Measurements from ENCODE around the gene M1AP.

Gene M1AP

GRCh38 chr2:74540291-74540690 lies 107.8 kb downstream of the M1AP start:
- no peak for DNase-seq

- DNase-seq: no peak
These were observed 109.2 kb downstream of the M1AP start for GRCh38 chr2:74538881-74539339.

- no peak for DNase-seq
These were observed 111.0 kb downstream of the M1AP start for GRCh38 chr2:74537140-74537539.

- DNase-seq: no peak
These were observed 111.8 kb downstream of the M1AP start for GRCh38 chr2:74536166-74536950.

- no peak for DNase-seq
These were observed 112.6 kb downstream of the M1AP start for GRCh38 chr2:74535440-74535965.

GRCh38 chr2:74534411-74534810 lies 113.7 kb downstream of the M1AP start:
- no peak for DNase-seq

GRCh38 chr2:74533464-74533863 lies 114.7 kb downstream of the M1AP start:
- DNase-seq: no peak

GRCh38 chr2:74532222-74532621 lies 115.9 kb downstream of the M1AP start:
- DNase-seq: no peak

GRCh38 chr2:74531666-74532065 lies 116.5 kb downstream of the M1AP start:
- DNase-seq: no peak

GRCh38 chr2:74530239-74531187 lies 117.6 kb downstream of the M1AP start:
- peak; percentile 55 for DNase-seq

- peak; percentile 93 for DNase-seq
These were observed 118.5 kb downstream of the M1AP start, which contains the start of the genes AUP1 and HTRA2 for GRCh38 chr2:74529357-74530238. Gene AUP1 (minus strand): TSS chr2:74529706. CDS start chr2:74529629, 77 bp downstream. Gene HTRA2 (plus strand): TSS chr2:74529933. CDS start chr2:74530007, 74 bp downstream.

- DNase-seq: no peak
These were observed 119.4 kb downstream of the M1AP start for GRCh38 chr2:74528600-74529356.

GRCh38 chr2:74527741-74528140 lies 120.4 kb downstream of the M1AP start:
- DNase-seq: no peak

- no peak for DNase-seq
These were observed 121.4 kb downstream of the M1AP start for GRCh38 chr2:74526649-74527230.

- no peak for DNase-seq
These were observed 122.1 kb downstream of the M1AP start, which contains the start of gene DQX1 for GRCh38 chr2:74525717-74526648. Gene DQX1 (minus strand): TSS chr2:74526231. CDS start chr2:74525729, 502 bp downstream.

GRCh38 chr2:74524955-74525716 lies 123.0 kb downstream of the M1AP start:
- no peak for DNase-seq

- DNase-seq: no peak
These were observed 124.1 kb downstream of the M1AP start for GRCh38 chr2:74524005-74524404.

- DNase-seq: no peak
These were observed 125.6 kb downstream of the M1AP start for GRCh38 chr2:74522516-74522915.

GRCh38 chr2:74516650-74517049 lies 131.5 kb downstream of the M1AP start:
- DNase-seq: no peak

All from activated naive CD4-positive, alpha-beta T cell treated with Interleukin-2 at 50 U/mL for 16 hours (primary cell).